ENCODE data around the gene PDE3A.

- TF ChIP-seq E2F8 (IDR thresholded peaks at IDR 0.05; ENCODE audit: low read depth, partially characterized antibody) (no peak), CTCF (IDR thresholded peaks at IDR 0.05 in 2 of 3, conservative IDR thresholded peaks at IDR 0.05 in 1 of 3; ENCODE audit: control insufficient read depth in 2 of 3, extremely low read depth in 1 of 3, insufficient read depth in 1 of 3, low read depth in 3 of 3, low read length in 3 of 3) (no peak), POLR2A (IDR thresholded peaks at IDR 0.05; ENCODE audit: low read depth, low read length) (no peak), TARDBP (IDR thresholded peaks at IDR 0.05; ENCODE audit: borderline replicate concordance) (no peak)
Measured at GRCh38 chr12:20448781-20449180, 80.4 kb downstream of the PDE3A start.
